Trophoblast cell (in vitro differentiated cells and primary cell): Measurements from ENCODE around the gene SLC9A2.

Source experiments
- DNase-seq, 2 donors: peaks; one replicate each; pipeline ENCODE4 v3.0.0-alpha.2; 2016
- H2AFZ ChIP-seq: 2 replicates; pipeline ENCODE4 v1.6.1; 2013; ENCODE audit warnings: low read length, moderate library complexity, mild to moderate bottlenecking; ENCODE audit not compliant: insufficient read depth, poor library complexity
- H2AK5ac ChIP-seq: 2 replicates; pipeline ENCODE4 v1.6.1; 2013; ENCODE audit warnings: mild to moderate bottlenecking, low read length
- H2BK120ac ChIP-seq: 2 replicates; pipeline ENCODE4 v1.6.1; 2013; ENCODE audit warnings: low read length, mild to moderate bottlenecking, moderate library complexity; ENCODE audit not compliant: insufficient read depth, poor library complexity
- H2BK12ac ChIP-seq: 2 replicates; pipeline ENCODE4 v1.6.1; 2013; ENCODE audit warnings: mild to moderate bottlenecking, low read length, moderate library complexity
- H2BK5ac ChIP-seq: 2 replicates; pipeline ENCODE4 v1.6.1; 2013; ENCODE audit warnings: low read length, low read depth, moderate library complexity, mild to moderate bottlenecking; ENCODE audit not compliant: poor library complexity
- H3K14ac ChIP-seq: 2 replicates; pipeline ENCODE4 v1.6.1; 2013; ENCODE audit warnings: mild to moderate bottlenecking, low read length
- H3K18ac ChIP-seq: 2 replicates; pipeline ENCODE4 v1.6.1; 2013; ENCODE audit warnings: mild to moderate bottlenecking, low read length
- H3K23ac ChIP-seq: 2 replicates; pipeline ENCODE4 v1.6.1; 2013; ENCODE audit warnings: low read length
- H3K27ac ChIP-seq: 2 replicates; pipeline ENCODE4 v1.5.1; 2013; ENCODE audit warnings: low read depth, mild to moderate bottlenecking, inconsistent platforms, low read length, moderate library complexity
- H3K27me3 ChIP-seq: 2 replicates; pipeline ENCODE4 v1.6.1; 2013; ENCODE audit warnings: inconsistent platforms, mild to moderate bottlenecking, low read length, moderate library complexity; ENCODE audit not compliant: insufficient read depth
- H3K36me3 ChIP-seq, 2 experiments: 1 replicate in 1 of 2; 2 replicates in 1 of 2; pipeline ENCODE4 v1.6.1; 2013; ENCODE audit warnings: low read length in 2 of 2, mild to moderate bottlenecking in 2 of 2, moderate library complexity in 1 of 2; ENCODE audit not compliant: insufficient read depth in 2 of 2, control insufficient read depth in 1 of 2
- H3K4ac ChIP-seq: 2 replicates; pipeline ENCODE4 v1.6.1; 2013; ENCODE audit warnings: low read depth, mild to moderate bottlenecking, low read length, moderate library complexity
- H3K4me1 ChIP-seq, 2 experiments: 1 replicate in 1 of 2; 2 replicates in 1 of 2; pipeline ENCODE4 v1.6.1; 2013; ENCODE audit warnings: low read length in 2 of 2, mild to moderate bottlenecking in 2 of 2, moderate library complexity in 1 of 2; ENCODE audit not compliant: insufficient read depth in 2 of 2, control insufficient read depth in 1 of 2
- H3K4me2 ChIP-seq: 2 replicates; pipeline ENCODE4 v1.6.1; 2013; ENCODE audit warnings: inconsistent platforms, mild to moderate bottlenecking, low read length, moderate library complexity
- H3K4me3 ChIP-seq: 2 replicates; pipeline ENCODE4 v1.5.1; 2013; ENCODE audit warnings: mild to moderate bottlenecking, low read depth, low read length, inconsistent platforms
- H3K79me1 ChIP-seq: one replicate; pipeline ENCODE4 v1.6.1; 2013; ENCODE audit warnings: low read length
- H3K79me2 ChIP-seq: 2 replicates; pipeline ENCODE4 v1.6.1; 2013; ENCODE audit warnings: low read length, mild to moderate bottlenecking; ENCODE audit not compliant: control insufficient read depth, insufficient read depth, poor library complexity
- H3K9ac ChIP-seq: 2 replicates; pipeline ENCODE4 v1.6.1; 2013; ENCODE audit warnings: mild to moderate bottlenecking, low read length
- H3K9me3 ChIP-seq: 2 replicates; pipeline ENCODE4 v1.6.1; 2013; ENCODE audit warnings: low read depth, mild to moderate bottlenecking, control low read depth, inconsistent platforms, low read length; ENCODE audit not compliant: insufficient read depth
- H4K12ac ChIP-seq: 2 replicates; pipeline ENCODE4 v1.6.1; 2013; ENCODE audit warnings: low read depth, mild to moderate bottlenecking, low read length, moderate library complexity
- H4K8ac ChIP-seq: 2 replicates; pipeline ENCODE4 v1.6.1; 2013; ENCODE audit warnings: low read depth, mild to moderate bottlenecking, low read length, moderate library complexity
- H4K91ac ChIP-seq: one replicate; pipeline ENCODE4 v1.6.1; 2013; ENCODE audit warnings: low read depth, mild to moderate bottlenecking, low read length, moderate library complexity
- WGBS: extraction: QIAGEN DNeasy Blood & Tissue Kit; methylation state at CpG from one replicate; pipeline ENCODE4 v1.1.7; 2013; ENCODE audit warnings: missing lambda C conversion rate; ENCODE audit not compliant: insufficient read length, insufficient coverage; ENCODE audit errors: extremely low coverage; 5-methylcytosine and 5-hydroxymethylcytosine counted together

The SLC9A2 gene

DNA sequence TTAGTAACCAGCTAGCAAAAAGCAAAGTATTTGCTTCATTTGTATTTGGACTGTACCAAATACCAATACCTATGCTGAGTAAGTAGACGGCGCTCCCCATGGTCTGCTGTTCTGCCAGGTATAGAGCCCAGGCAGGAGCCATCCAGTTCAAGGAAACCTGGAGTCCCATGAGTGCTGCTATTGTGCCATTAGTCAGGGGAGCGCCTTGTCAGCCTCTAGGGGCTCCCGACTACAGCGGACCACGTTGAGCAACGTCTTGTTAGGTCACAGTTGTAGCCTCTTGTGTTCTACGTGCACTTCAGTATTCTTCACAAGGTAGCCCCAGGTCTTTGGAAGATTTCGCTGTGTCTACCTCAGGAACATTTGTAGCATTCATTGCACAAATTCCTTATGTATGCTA is 21.6 kb upstream of the SLC9A2 start:
- H2BK12ac ChIP-seq = no peak overlapping the region
- no peak overlapping the region for H4K8ac ChIP-seq
- H4K12ac ChIP-seq = no peak overlapping the region
- H3K79me1 ChIP-seq = no peaks in the 10 kb centered on the region
- no peak overlapping the region for H4K91ac ChIP-seq
- no peaks in the 10 kb centered on the region for H3K79me2 ChIP-seq
- H2AK5ac ChIP-seq = no peak overlapping the region
- no peaks in the 10 kb centered on the region for H3K36me3 ChIP-seq
- H2BK120ac ChIP-seq = no peak overlapping the region
- no peak overlapping the region for H2AFZ ChIP-seq
- H3K4me1 ChIP-seq = no peaks in the 10 kb centered on the region
- H2BK5ac ChIP-seq = no peak overlapping the region
- WGBS = no CpG with 5 or more reads among the region's 9 CpGs
- H3K9me3 ChIP-seq = no peaks in the 10 kb centered on the region
- H3K4ac ChIP-seq = no peak overlapping the region
- H3K4me3 ChIP-seq = no peak overlapping the region
- H3K27me3 ChIP-seq = no peaks in the 10 kb centered on the region
- H3K4me2 ChIP-seq = no peak overlapping the region
- H3K27ac ChIP-seq = no peak overlapping the region
- H3K23ac ChIP-seq = no peak overlapping the region
- no peak overlapping the region for H3K18ac ChIP-seq
- no peak for DNase-seq
- no peak overlapping the region for H3K14ac ChIP-seq
- no peak overlapping the region for H3K9ac ChIP-seq

DNA sequence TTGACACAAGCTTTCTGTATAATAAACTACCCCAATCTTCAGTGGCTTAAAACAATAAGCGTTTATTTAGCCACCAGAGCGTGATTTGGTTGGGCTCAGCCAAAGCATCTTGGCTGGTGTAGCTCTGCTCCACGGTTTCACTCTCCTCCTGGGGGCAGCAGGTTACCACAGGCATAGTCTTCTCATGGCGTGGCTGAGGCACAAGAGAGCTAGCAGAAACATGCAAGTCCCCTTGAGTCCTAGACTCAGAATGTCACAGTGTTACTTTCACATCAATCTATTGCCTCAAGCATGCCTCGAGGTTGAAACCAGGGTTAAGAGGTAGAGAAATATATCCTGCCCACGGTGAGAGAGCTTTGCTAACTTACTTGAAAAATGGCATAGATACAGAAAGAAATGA is 19.9 kb upstream of the SLC9A2 start:
- Histone ChIP-seq H4K12ac (no peak overlapping the region), H3K9me3 (no peaks in the 10 kb centered on the region), H2AFZ (no peak overlapping the region), H3K79me2 (no peaks in the 10 kb centered on the region), H3K27ac (no peak overlapping the region), H3K27me3 (no peaks in the 10 kb centered on the region), H2BK5ac (no peak overlapping the region), H3K4ac (no peak overlapping the region), H4K91ac (no peak overlapping the region), H3K4me3 (no peak overlapping the region), H3K79me1 (no peaks in the 10 kb centered on the region), H3K9ac (no peak overlapping the region), H3K23ac (no peak overlapping the region), H2BK12ac (no peak overlapping the region), H4K8ac (no peak overlapping the region), H3K36me3 (no peaks in the 10 kb centered on the region), H3K4me2 (no peak overlapping the region), H2BK120ac (no peak overlapping the region), H3K14ac (no peak overlapping the region), H2AK5ac (no peak overlapping the region), H3K4me1 (no peaks in the 10 kb centered on the region), H3K18ac (no peak overlapping the region)
- no CpG with 5 or more reads among the region's 6 CpGs for WGBS
- DNase-seq = no peak

DNA sequence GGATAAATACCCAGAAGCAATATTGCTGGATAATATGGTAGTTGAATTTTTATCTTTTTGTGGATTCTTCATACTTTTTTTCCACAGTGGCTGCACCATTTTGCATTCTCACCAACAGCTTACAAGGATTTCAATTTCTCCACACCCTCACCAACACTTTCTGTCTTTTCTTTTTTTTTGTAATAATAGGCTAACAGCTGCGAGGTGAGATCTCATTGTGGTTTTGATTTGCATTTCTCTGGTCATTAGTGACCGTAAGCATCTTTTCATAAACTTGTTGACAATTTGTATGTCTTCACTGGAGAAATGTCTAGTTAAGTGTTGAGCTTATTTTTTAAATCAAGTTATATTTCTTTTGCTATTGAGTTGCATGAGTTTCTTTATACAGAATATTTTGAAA is 17.6 kb upstream of the SLC9A2 start:
- no peaks in the 10 kb centered on the region for H3K36me3 ChIP-seq
- H2AFZ ChIP-seq = no peak overlapping the region
- H2BK120ac ChIP-seq = no peak overlapping the region
- WGBS = no CpG with 5 or more reads among the region's 2 CpGs
- H4K8ac ChIP-seq = no peak overlapping the region
- H3K27ac ChIP-seq = no peak overlapping the region
- H3K4ac ChIP-seq = no peak overlapping the region
- DNase-seq = no peak
- no peak overlapping the region for H3K4me2 ChIP-seq
- no peaks in the 10 kb centered on the region for H3K9me3 ChIP-seq
- no peaks in the 10 kb centered on the region for H3K27me3 ChIP-seq
- H2AK5ac ChIP-seq = no peak overlapping the region
- H3K4me3 ChIP-seq = no peak overlapping the region
- no peak overlapping the region for H3K18ac ChIP-seq
- H2BK5ac ChIP-seq = no peak overlapping the region
- peaks cover 0 to 2% of the 10 kb centered on the region in 2 experiments for H3K4me1 ChIP-seq
- no peaks in the 10 kb centered on the region for H3K79me2 ChIP-seq
- H2BK12ac ChIP-seq = no peak overlapping the region
- H4K12ac ChIP-seq = no peak overlapping the region
- no peaks in the 10 kb centered on the region for H3K79me1 ChIP-seq
- H4K91ac ChIP-seq = no peak overlapping the region
- H3K9ac ChIP-seq = no peak overlapping the region
- H3K14ac ChIP-seq = no peak overlapping the region
- H3K23ac ChIP-seq = no peak overlapping the region

- Histone ChIP-seq H3K36me3 (no peaks in the 10 kb centered on the region), H2AFZ (no peak overlapping the region), H2BK12ac (no peak overlapping the region), H3K18ac (no peak overlapping the region), H3K9me3 (no peaks in the 10 kb centered on the region), H3K4me1 (peaks cover 0 to 2% of the 10 kb centered on the region in 2 experiments), H3K9ac (no peak overlapping the region), H2AK5ac (no peak overlapping the region), H3K27ac (no peak overlapping the region), H4K91ac (no peak overlapping the region), H3K79me1 (no peaks in the 10 kb centered on the region), H3K79me2 (no peaks in the 10 kb centered on the region), H3K4ac (no peak overlapping the region), H3K27me3 (no peaks in the 10 kb centered on the region), H4K8ac (no peak overlapping the region), H2BK5ac (no peak overlapping the region), H3K4me2 (no peak overlapping the region), H3K14ac (no peak overlapping the region), H3K23ac (no peak overlapping the region), H3K4me3 (no peak overlapping the region), H2BK120ac (no peak overlapping the region), H4K12ac (no peak overlapping the region)
- no CpG with 5 or more reads among the region's 4 CpGs for WGBS
- DNase-seq = peak; percentile 37 to 82
Observed at GRCh38 chr2:102603904-102604303, 15.4 kb upstream of the SLC9A2 start.
